Adipocyte (in vitro differentiated cells): Measurements from ENCODE around the gene ADPRHL1.

Experiments
- DNase-seq: peaks from one replicate; pipeline ENCODE4 v3.0.0-alpha.2; 2015; ENCODE audit warnings: low read depth
- H3K27me3 ChIP-seq: replicated peaks from 2 replicates; pipeline ENCODE4 v1.7.0; 2013; ENCODE audit warnings: mild to moderate bottlenecking, low read length, moderate library complexity; ENCODE audit not compliant: control insufficient read depth, insufficient read depth
- H3K36me3 ChIP-seq: 2 replicates; pipeline ENCODE4 v1.7.0; 2013; ENCODE audit warnings: low read length, mild to moderate bottlenecking, moderate library complexity; ENCODE audit not compliant: control insufficient read depth, insufficient read depth, severe bottlenecking
- H3K4me1 ChIP-seq: 2 replicates; pipeline ENCODE4 v1.7.0; 2013; ENCODE audit warnings: mild to moderate bottlenecking, low read length, moderate library complexity; ENCODE audit not compliant: control insufficient read depth, insufficient read depth
- H3K4me3 ChIP-seq: 2 replicates; pipeline ENCODE4 v1.7.0; 2013; ENCODE audit warnings: mild to moderate bottlenecking, low read length, moderate library complexity
- H3K9ac ChIP-seq: 2 replicates; pipeline ENCODE4 v1.7.0; 2013; ENCODE audit warnings: mild to moderate bottlenecking, low read length, moderate library complexity
- H3K9me3 ChIP-seq: 2 replicates; pipeline ENCODE4 v1.7.0; 2013; ENCODE audit warnings: mild to moderate bottlenecking, low read length, moderate library complexity; ENCODE audit not compliant: control insufficient read depth

The ADPRHL1 gene

GRCh38 chr13:113419531-113420193, 33.6 kb downstream of the ADPRHL1 start:
- no peak overlapping the region for H3K9ac ChIP-seq
- DNase-seq = no peak
- peaks cover 22% of the 10 kb centered on the region for H3K27me3 ChIP-seq
- H3K4me1 ChIP-seq = peaks cover 8% of the 10 kb centered on the region
- H3K36me3 ChIP-seq = no peaks in the 10 kb centered on the region
- H3K9me3 ChIP-seq = no peaks in the 10 kb centered on the region
- no peak overlapping the region for H3K4me3 ChIP-seq

GRCh38 chr13:113418722-113419049, 34.6 kb downstream of the ADPRHL1 start:
- Histone ChIP-seq H3K4me1 (peaks cover 8% of the 10 kb centered on the region), H3K36me3 (no peaks in the 10 kb centered on the region), H3K9ac (no peak overlapping the region), H3K9me3 (no peaks in the 10 kb centered on the region), H3K4me3 (no peak overlapping the region), H3K27me3 (peaks cover 22% of the 10 kb centered on the region)
- DNase-seq = no peak

DNA sequence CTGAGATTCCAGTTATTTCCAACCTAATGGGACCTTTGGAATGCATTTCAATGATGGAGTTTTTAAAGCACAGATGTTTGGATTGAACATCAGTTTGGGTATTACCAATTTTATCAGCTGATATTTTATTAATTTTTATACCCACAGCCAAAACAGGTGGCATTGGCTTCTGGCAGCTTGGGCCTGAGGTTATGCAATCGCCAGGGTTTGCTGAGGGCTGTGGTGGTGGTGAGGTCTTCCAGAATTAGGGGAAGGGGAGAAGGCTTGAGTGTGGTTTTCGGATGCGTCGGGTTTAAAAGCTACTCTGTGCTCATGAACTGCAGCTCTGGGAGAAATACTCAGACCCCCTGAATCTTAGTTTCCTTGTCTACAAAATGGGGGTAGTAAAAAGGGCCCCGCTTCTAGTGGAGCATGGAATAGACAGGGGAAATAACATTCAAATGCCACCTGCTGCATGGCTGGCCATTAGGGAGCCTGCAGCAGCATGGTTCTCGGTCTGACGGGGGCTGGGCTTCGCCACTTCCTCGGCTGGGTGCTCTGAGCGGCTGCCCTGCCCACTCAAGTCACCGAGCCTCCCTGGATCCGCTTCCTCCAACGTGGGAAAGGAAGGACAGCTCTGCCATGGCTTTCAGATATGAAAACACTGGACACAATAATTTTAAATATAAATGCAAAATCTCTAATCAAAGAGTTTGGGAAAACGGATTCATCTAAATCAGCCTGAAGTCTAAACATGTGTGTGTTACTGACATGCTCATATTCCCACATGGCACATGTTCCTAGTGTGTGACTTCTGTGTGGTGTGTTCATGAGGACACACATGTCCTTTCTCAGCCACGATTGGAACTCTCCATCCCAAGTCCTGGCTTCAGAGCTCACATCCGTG, 35.2 kb downstream of the ADPRHL1 start:
- no peaks in the 10 kb centered on the region for H3K36me3 ChIP-seq

DNA sequence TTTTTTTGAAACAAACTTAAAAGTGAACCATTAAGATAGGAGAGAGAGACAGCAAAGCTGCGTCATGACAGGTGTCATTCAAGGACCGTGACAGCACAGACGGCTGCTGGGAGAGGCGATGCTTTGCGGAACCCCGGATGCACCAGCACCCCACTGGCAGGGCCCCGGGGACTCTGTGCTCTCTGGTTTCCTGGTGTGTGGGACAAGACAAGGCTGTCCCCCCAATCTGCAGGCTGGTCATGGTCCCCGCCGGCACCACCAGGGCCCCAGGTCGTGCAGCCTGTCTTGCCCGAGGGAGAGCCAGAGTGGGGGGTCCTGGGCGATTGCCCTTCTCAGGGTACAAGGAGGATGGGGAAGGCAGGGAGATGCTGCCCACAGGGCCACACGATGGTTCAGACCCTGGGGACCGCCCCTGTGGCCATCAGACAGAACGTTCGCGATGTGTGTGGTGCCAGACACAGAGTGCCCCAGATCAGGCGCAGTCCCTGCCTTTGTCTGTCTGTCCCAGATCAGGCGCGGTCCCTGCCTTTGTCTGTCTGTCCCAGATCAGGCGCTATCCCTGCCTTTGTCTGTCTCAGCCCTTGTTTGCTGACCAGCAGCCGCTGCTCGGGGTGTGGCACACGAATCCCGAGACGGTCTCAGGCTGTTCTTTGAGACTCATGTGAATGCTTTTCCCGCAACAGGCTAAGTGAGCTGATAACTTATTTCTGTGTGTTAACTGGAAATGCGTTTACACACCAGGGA, 36.1 kb downstream of the ADPRHL1 start:
- H3K4me1 ChIP-seq = peaks cover 8% of the 10 kb centered on the region
- no peak overlapping the region for H3K9ac ChIP-seq
- no peaks in the 10 kb centered on the region for H3K9me3 ChIP-seq
- H3K36me3 ChIP-seq = no peaks in the 10 kb centered on the region
- DNase-seq = no peak
- H3K4me3 ChIP-seq = no peak overlapping the region
- peaks cover 22% of the 10 kb centered on the region for H3K27me3 ChIP-seq

More for the DNA sequence above, 35.2 kb downstream of the ADPRHL1 start:
- H3K9me3 ChIP-seq = no peaks in the 10 kb centered on the region
- H3K4me1 ChIP-seq = peaks cover 8% of the 10 kb centered on the region
- no peak overlapping the region for H3K4me3 ChIP-seq
- DNase-seq = no peak
- H3K27me3 ChIP-seq = peaks cover 22% of the 10 kb centered on the region
- no peak overlapping the region for H3K9ac ChIP-seq

- Histone ChIP-seq H3K4me1 (peaks cover 12% of the 10 kb centered on the region), H3K9me3 (no peaks in the 10 kb centered on the region), H3K9ac (no peak overlapping the region)
Measured at GRCh38 chr13:113415825-113416224, 37.5 kb downstream of the ADPRHL1 start.

GRCh38 chr13:113415032-113415431, 38.3 kb downstream of the ADPRHL1 start:
- Histone ChIP-seq H3K9me3 (no peaks in the 10 kb centered on the region), H3K4me3 (no peak overlapping the region), H3K27me3 (peaks cover 22% of the 10 kb centered on the region), H3K36me3 (no peaks in the 10 kb centered on the region), H3K9ac (no peak overlapping the region), H3K4me1 (peaks cover 14% of the 10 kb centered on the region)
- DNase-seq = no peak

More at GRCh38 chr13:113415825-113416224, 37.5 kb downstream of the ADPRHL1 start:
- H3K4me3 ChIP-seq = no peak overlapping the region
- DNase-seq = no peak
- no peaks in the 10 kb centered on the region for H3K36me3 ChIP-seq
- peaks cover 22% of the 10 kb centered on the region for H3K27me3 ChIP-seq

DNA sequence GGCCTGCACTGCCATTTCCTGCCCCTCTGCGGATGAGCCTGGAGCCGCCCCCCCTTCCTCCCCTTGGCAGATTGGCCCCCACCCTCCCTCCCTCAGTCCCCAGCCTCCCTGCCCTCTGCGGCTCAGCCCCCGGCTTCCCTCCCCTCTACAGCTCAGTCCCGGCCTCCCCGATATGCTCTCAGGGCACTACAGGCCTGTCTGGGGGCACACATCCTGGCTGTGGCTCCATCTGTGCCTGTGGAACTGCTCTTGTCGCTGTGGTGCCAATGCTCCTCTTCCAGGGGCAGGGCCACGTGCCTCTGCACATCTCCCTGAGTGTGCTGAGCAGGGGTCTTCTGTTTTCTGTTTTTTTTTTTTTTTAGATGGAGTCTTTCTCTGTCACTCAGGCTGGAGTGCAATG, 39.0 kb downstream of the ADPRHL1 start:
- Histone ChIP-seq H3K4me3 (no peak overlapping the region), H3K36me3 (no peaks in the 10 kb centered on the region), H3K27me3 (peaks cover 22% of the 10 kb centered on the region), H3K9ac (peak overlapping the region; percentile 30), H3K4me1 (peaks cover 14% of the 10 kb centered on the region), H3K9me3 (no peaks in the 10 kb centered on the region)
- no peak for DNase-seq

DNA sequence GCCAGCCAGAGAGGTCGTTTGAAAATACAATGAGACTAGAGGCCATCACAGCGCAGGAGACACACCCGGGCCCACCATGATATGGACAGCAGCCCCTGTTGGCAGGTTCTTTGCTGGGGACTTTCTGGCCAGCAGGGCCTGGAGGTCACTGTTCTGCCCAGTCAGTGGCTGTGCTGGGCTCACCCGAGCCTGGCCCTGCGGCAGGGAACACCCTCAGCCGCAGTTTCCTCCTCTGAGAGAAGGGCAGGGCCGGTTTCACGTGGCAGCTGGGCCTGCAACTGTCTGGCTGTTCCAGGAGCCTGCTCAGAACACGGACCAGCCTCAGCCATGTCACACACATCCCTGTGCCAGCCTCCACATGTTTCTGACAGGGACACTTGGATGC, 39.4 kb downstream of the ADPRHL1 start:
- Histone ChIP-seq H3K4me3 (no peak overlapping the region), H3K9ac (peak overlapping the region; percentile 30), H3K9me3 (no peaks in the 10 kb centered on the region), H3K4me1 (peaks cover 14% of the 10 kb centered on the region), H3K27me3 (peaks cover 22% of the 10 kb centered on the region), H3K36me3 (no peaks in the 10 kb centered on the region)
- no peak for DNase-seq

DNA sequence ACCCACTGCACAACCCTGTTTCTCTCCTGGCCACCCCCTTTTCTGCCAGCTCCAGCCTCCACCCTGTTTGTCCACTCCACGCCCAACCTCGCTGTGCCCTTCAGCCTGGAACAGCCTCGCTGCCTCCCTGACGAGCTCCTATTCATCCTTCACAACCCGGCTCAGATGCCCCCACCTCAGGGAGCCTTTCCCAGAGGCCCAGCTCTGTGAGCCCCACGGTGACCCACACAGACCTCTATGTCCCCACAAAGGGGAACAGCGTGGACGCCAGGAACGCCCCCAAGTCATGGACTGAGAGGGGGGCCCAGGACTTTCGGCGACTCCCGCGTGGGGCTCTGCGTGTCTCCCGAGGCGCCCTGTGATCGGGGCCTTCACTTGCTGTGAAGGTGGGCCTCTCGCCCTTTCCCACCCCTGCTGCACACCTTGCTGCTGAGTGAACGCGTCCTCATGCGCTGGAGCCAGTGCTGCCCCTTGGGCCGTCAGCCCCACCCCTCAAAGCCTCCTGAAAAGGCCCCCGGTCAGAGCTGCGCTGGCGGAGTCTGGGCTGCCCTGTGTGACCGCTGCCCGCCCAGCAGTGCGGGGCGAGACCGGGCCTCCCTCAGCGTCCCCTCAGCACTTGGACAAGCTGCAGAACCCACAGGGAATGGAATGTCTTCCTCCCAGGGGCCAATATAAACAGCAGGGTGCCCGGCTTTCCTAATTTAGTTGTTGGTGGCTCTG, 40.0 kb downstream of the ADPRHL1 start:
- Histone ChIP-seq H3K4me3 (no peak overlapping the region), H3K4me1 (peaks cover 16% of the 10 kb centered on the region), H3K9ac (peak overlapping the region; percentile 30), H3K9me3 (no peaks in the 10 kb centered on the region), H3K36me3 (no peaks in the 10 kb centered on the region), H3K27me3 (peaks cover 17% of the 10 kb centered on the region)
- no peak for DNase-seq

- Histone ChIP-seq H3K27me3 (peaks cover 9% of the 10 kb centered on the region), H3K4me3 (no peak overlapping the region), H3K4me1 (peaks cover 18% of the 10 kb centered on the region), H3K36me3 (no peaks in the 10 kb centered on the region), H3K9ac (no peak overlapping the region), H3K9me3 (no peaks in the 10 kb centered on the region)
- no peak for DNase-seq
Measured at GRCh38 chr13:113412440-113412839, 40.8 kb downstream of the ADPRHL1 start.
